GM12874 (cell line): ENCODE results near the gene RGL3.

Experiments used
- TF ChIP-seq, protein P1 (sequence below): IDR thresholded peaks from 2 replicates; pipeline ENCODE4 v1.5.1; 2011; ENCODE audit warnings: low read depth, mild to moderate bottlenecking, control low read depth, low read length, moderate library complexity; ENCODE audit not compliant: insufficient read depth

RGL3 gene

DNA sequence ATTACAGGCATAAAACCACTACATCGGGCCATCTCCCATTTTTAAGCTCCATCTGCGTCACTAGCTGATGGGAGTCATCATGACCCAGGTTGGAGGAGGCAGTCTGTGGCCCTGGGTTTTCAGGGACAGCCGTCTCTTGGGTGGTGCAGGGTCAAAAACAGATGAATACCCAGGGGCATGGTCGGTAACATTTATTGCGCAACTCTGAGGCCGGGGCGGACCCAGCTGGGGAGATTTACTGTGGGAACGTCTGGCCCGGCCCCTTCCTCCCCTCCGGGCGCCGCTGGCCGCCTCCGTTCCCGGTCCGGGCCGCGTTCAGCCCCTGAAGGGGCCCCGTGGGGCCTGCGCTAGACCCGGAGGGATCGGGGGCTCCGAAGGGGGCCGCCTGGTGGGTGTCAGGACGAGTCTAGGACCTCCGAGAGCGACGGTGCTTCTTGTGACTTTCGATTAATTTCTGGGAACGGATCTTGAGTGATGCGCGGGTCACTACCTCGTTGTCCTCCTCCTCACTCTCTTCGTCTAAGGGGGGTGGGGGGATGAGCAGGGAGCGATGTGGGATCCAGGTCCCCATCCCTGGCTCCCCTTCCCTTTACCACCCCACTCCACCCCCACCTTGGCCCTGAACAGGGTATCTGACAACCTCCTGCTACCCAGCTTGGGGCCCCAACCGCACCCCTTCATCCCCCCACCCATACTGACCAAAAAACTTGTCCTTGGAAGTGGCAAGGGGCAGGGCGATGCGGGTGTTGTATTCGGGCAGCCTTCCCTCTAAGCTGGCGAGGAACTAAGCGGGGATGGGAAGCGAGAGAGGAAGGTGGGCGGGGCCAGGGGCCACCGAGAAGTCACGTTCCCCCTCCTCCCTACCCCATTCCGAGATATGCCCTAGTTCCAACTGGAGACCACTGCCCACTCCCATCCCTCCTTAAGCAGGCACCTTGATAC is 1.6 kb upstream of the RGL3 start:
- TF ChIP-seq, protein P1, sequence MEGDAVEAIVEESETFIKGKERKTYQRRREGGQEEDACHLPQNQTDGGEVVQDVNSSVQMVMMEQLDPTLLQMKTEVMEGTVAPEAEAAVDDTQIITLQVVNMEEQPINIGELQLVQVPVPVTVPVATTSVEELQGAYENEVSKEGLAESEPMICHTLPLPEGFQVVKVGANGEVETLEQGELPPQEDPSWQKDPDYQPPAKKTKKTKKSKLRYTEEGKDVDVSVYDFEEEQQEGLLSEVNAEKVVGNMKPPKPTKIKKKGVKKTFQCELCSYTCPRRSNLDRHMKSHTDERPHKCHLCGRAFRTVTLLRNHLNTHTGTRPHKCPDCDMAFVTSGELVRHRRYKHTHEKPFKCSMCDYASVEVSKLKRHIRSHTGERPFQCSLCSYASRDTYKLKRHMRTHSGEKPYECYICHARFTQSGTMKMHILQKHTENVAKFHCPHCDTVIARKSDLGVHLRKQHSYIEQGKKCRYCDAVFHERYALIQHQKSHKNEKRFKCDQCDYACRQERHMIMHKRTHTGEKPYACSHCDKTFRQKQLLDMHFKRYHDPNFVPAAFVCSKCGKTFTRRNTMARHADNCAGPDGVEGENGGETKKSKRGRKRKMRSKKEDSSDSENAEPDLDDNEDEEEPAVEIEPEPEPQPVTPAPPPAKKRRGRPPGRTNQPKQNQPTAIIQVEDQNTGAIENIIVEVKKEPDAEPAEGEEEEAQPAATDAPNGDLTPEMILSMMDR = no peak

DNA sequence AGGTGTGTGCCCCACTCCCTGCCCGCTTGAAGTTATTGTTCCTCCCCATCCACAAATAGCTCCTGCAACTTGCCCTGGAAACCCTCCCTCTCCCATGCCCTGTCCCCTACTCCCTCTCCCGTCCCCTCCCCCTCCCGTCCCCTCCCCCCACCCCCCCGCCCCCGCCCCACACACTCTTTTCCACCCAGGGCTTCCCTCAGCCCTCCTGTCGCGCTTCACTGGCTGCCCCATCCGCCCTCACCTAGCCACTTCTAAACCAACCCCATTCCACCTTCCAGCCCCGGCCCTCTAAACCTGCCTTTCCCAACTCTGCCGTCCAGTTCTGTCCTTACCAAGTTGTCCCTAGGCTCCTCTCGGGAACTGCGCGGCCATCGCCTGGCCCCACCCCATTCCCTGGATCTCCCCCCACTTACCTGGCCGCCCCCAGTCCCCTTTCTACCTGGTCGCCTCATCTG is 993 bp downstream of the RGL3 start:
- TF ChIP-seq, protein P1 = no peak

DNA sequence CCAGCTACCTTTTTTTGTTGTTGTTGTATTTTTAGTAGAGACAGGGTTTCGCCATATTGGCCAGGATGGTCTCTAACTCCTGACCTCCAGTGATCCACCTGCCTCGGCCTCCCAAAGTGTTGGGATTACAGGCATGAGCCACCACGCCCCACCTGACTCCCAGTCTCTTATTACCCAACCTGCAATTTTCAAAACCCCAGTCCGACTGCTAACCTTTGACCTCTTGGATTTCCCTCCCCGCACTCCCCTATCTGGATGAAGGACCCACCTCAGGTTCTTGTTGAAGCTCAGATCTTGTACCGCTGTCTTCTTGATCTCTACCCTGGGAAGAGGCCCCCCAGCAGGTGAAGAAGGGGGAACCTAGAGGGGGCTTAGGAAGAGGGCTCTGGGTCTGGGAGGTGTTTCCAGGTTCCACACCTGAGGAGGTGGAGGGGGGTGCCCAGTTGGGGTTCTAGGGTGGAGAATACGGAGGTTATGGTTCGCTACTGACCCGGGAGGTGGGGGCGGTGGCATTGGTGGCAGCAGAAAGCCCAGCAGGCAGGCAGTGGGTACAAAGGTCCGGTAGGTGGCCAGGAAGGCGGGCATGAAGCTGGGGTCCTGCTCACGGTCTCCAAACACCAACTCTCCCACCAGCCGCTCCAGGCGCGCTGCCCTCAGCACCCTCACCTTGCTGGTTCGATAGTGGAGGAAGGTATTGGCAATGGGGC is 2.6 kb downstream of the RGL3 start:
- TF ChIP-seq, protein P1 = no peak

DNA sequence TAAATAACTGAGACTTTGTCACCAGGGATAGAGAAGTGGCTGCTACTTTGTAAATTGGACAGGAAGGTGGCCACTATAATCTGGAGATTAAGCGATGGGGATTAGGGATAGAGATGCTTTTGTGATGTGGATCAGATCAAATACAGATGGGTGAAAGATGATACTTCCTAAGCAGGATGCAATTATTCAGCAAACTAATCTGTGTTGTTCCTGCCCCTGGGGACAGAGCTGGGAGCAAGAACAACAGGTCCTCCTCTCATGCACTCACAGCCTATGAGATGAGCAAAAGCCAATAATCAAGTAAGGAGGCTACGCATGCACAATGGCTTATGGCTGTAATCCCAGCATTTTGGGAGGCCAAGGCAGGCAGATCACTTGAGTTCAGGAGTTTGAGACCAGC is 4.6 kb downstream of the RGL3 start:
- TF ChIP-seq, protein P1 = no peak

DNA sequence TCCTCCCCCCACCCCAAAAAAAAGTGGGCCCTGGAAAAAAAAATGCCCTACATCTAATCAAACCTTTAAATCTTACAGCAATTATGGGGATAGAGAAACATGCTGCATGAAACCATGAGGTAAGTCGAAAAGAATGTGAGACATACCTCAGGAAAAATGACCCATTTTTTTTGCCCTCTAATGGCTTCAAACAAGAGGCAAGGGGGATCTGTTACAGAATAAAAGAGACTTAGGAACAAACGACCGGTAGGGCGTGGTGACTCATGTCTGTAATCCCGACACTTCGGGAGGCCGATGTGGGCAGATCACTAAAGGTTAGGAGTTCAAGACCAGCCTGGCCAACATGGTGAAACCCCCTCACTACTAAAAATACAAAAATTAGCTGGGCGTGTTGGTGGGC is 8.4 kb downstream of the RGL3 start:
- TF ChIP-seq, protein P1 = no peak

DNA sequence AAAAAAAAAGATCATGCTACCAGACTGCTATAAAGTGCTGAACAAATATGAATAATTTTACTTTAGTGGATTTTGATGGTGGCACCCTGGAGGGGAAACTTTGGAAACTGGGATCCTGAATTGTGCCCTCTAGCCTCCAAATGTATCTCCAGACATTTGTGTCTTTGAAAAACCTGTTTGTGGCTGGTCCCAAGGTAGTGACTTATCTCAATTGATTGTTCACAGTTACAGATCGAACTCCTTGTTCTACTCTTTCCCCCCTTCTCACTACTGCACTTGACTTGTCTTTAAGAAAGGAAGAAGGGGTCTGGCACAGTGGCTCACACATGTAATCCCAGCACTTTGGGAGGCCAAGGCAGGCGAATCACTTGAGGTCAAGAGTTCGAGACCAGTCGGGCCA is 10.5 kb downstream of the RGL3 start:
- TF ChIP-seq, protein P1 = no peak

DNA sequence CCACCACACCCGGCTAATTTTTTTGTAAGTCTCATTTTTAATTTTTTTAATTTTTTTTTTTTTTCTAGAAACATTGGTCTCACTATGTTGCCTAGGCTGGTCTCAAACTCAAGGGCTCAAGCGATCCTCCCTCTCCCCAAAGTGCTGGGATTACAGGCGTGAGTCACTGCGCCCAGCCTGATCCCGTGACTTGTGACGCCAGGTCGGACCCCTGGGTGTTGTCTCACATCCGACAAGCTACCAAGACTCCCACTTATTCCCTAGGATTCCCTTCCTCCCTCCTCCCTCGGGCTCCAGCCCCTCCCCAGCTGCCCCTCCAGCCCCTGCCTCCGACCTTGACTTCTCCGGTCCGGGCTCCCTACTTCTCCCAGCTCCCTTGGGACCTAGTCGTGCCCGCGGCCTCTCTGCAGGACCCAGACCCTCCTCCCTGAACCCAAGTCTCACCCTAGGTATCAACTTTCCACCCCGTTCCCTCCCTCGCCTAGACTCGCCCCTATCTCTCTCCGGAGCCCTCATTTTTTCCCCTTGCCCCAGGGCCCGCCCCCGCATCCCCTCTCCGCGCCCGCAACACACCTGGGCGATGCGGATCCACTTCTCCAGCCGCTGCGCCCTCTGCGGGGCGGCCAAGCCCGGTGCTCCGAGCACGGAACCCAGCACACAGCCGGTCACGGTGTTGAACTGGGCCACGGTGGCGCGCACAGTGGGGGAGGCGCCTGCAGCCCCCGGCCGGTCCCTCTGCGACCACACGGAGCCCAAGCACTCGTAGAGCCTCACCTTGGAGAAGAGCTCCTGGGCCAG is 13.1 kb downstream of the RGL3 start:
- TF ChIP-seq, protein P1 = 0 out of 2 replicates have a peak, but pooled peaks have one; percentile 9
